Glomerular visceral epithelial cell (primary cell): Measurements from ENCODE around the gene MAML3.

Experiments
- DNase-seq: peaks from one replicate; pipeline ENCODE4 v3.0.0-alpha.2; 2016; ENCODE audit errors: extremely low spot score

Gene MAML3

GRCh38 chr4:140099983-140100382, 54.0 kb downstream of the MAML3 start:
- no peak for DNase-seq

GRCh38 chr4:140098455-140099160, 55.4 kb downstream of the MAML3 start:
- DNase-seq: no peak

- no peak for DNase-seq
Observed at GRCh38 chr4:140097572-140097971, 56.4 kb downstream of the MAML3 start.

GRCh38 chr4:140096921-140097320, 57.1 kb downstream of the MAML3 start:
- DNase-seq: no peak

GRCh38 chr4:140096483-140096861, 57.5 kb downstream of the MAML3 start:
- no peak for DNase-seq

GRCh38 chr4:140095694-140096482, 58.1 kb downstream of the MAML3 start:
- peak; percentile 63 for DNase-seq

GRCh38 chr4:140094438-140095420, 59.3 kb downstream of the MAML3 start:
- DNase-seq: no peak

- DNase-seq: peak; percentile 24
Observed at GRCh38 chr4:140092094-140092851, 61.7 kb downstream of the MAML3 start.

- no peak for DNase-seq
Observed at GRCh38 chr4:140091305-140091704, 62.7 kb downstream of the MAML3 start.

GRCh38 chr4:140090215-140090731, 63.7 kb downstream of the MAML3 start:
- peak; percentile 46 for DNase-seq

- no peak for DNase-seq
Observed at GRCh38 chr4:140089216-140089615, 64.8 kb downstream of the MAML3 start.

- no peak for DNase-seq
Observed at GRCh38 chr4:140088323-140088967, 65.5 kb downstream of the MAML3 start.

- DNase-seq: no peak
Observed at GRCh38 chr4:140085881-140086280, 68.1 kb downstream of the MAML3 start.

GRCh38 chr4:140085062-140085622, 68.8 kb downstream of the MAML3 start:
- DNase-seq: peak; percentile 11

- DNase-seq: no peak
Observed at GRCh38 chr4:140084385-140084784, 69.6 kb downstream of the MAML3 start.

GRCh38 chr4:140082391-140082755, 71.6 kb downstream of the MAML3 start:
- no peak for DNase-seq

GRCh38 chr4:140081641-140082390, 72.2 kb downstream of the MAML3 start:
- DNase-seq: no peak

GRCh38 chr4:140080883-140081282, 73.1 kb downstream of the MAML3 start:
- DNase-seq: no peak

GRCh38 chr4:140078366-140078765, 75.6 kb downstream of the MAML3 start:
- no peak for DNase-seq

- DNase-seq: no peak
Observed at GRCh38 chr4:140076307-140076706, 77.7 kb downstream of the MAML3 start.
